Activated naive CD8-positive, alpha-beta T cell treated with anti-CD3 and anti-CD28 coated beads for 36 hours (primary cell): ENCODE measurements around the gene FYTTD1. TPM values are rescaled to one million over a fixed set of nuclear protein-coding genes. Genes with fewer than 3 reads are reported as not detected.

Source experiments
- DNase-seq: peaks from one replicate; pipeline ENCODE4 v3.0.0; 2021
- H3K27ac Mint-ChIP-seq: one replicate; pipeline ENCODE4 v1.8.0; 2022; ENCODE audit warnings: mild to moderate bottlenecking, moderate library complexity, mixed read lengths
- H3K27me3 Mint-ChIP-seq: one replicate; pipeline ENCODE4 v1.8.0; 2022; ENCODE audit warnings: mild to moderate bottlenecking, mixed read lengths
- H3K36me3 Mint-ChIP-seq: one replicate; pipeline ENCODE4 v1.8.0; 2021; ENCODE audit warnings: mild to moderate bottlenecking, mixed read lengths
- H3K4me1 Mint-ChIP-seq: one replicate; pipeline ENCODE4 v1.8.0; 2021; ENCODE audit warnings: mixed read lengths
- H3K4me3 Mint-ChIP-seq: one replicate; pipeline ENCODE4 v1.8.0; 2022; ENCODE audit warnings: mild to moderate bottlenecking, moderate library complexity, mixed read lengths
- H3K9me3 Mint-ChIP-seq: one replicate; pipeline ENCODE4 v1.8.0; 2022; ENCODE audit warnings: mixed read lengths
- total RNA-seq, 2 experiments: library from RNA; stranded (reverse); gene quantifications; one replicate each; pipeline ENCODE4 v1.2.3, GENCODE V29; 2021

Gene FYTTD1
- total RNA-seq, 2 experiments from 2014 or later = 23.2 to 25.0 TPM

GRCh38 chr3:197750858-197751737 is 1.4 kb downstream of the FYTTD1 start:
- Mint-ChIP-seq H3K27ac (peak overlapping the region; percentile 86), H3K4me1 (peaks cover 31% of the 10 kb centered on the region), H3K9me3 (no peaks in the 10 kb centered on the region), H3K36me3 (no peaks in the 10 kb centered on the region), H3K4me3 (peak overlapping the region; percentile 90), H3K27me3 (no peaks in the 10 kb centered on the region)
- DNase-seq = peak; percentile 44

- no peaks in the 10 kb centered on the region for H3K36me3 Mint-ChIP-seq
- no peaks in the 10 kb centered on the region for H3K27me3 Mint-ChIP-seq
- DNase-seq = peak; percentile 14
- H3K27ac Mint-ChIP-seq = peak overlapping the region; percentile 68
- peaks cover 34% of the 10 kb centered on the region for H3K4me1 Mint-ChIP-seq
- H3K4me3 Mint-ChIP-seq = peak overlapping the region; percentile 78
- H3K9me3 Mint-ChIP-seq = no peaks in the 10 kb centered on the region
Observed at GRCh38 chr3:197752107-197752506, 2.4 kb downstream of the FYTTD1 start.

- H3K36me3 Mint-ChIP-seq = no peaks in the 10 kb centered on the region
- peaks cover 34% of the 10 kb centered on the region for H3K4me1 Mint-ChIP-seq
- H3K27ac Mint-ChIP-seq = no peak overlapping the region
- H3K9me3 Mint-ChIP-seq = no peaks in the 10 kb centered on the region
- H3K27me3 Mint-ChIP-seq = no peaks in the 10 kb centered on the region
- DNase-seq = no peak
- no peak overlapping the region for H3K4me3 Mint-ChIP-seq
Observed at GRCh38 chr3:197753263-197753662, 3.6 kb downstream of the FYTTD1 start.

GRCh38 chr3:197756704-197757103 is 7.0 kb downstream of the FYTTD1 start:
- H3K27ac Mint-ChIP-seq = no peak overlapping the region
- no peaks in the 10 kb centered on the region for H3K9me3 Mint-ChIP-seq
- no peaks in the 10 kb centered on the region for H3K27me3 Mint-ChIP-seq
- no peak overlapping the region for H3K4me3 Mint-ChIP-seq
- H3K4me1 Mint-ChIP-seq = peaks cover 26% of the 10 kb centered on the region
- DNase-seq = no peak
- no peaks in the 10 kb centered on the region for H3K36me3 Mint-ChIP-seq

GRCh38 chr3:197758512-197758911 is 8.8 kb downstream of the FYTTD1 start:
- H3K27me3 Mint-ChIP-seq = no peaks in the 10 kb centered on the region
- no peak overlapping the region for H3K4me3 Mint-ChIP-seq
- no peak for DNase-seq
- H3K27ac Mint-ChIP-seq = no peak overlapping the region
- H3K36me3 Mint-ChIP-seq = no peaks in the 10 kb centered on the region
- no peaks in the 10 kb centered on the region for H3K9me3 Mint-ChIP-seq
- H3K4me1 Mint-ChIP-seq = peaks cover 13% of the 10 kb centered on the region

- Mint-ChIP-seq H3K27me3 (no peaks in the 10 kb centered on the region), H3K4me1 (no peaks in the 10 kb centered on the region)
Observed at GRCh38 chr3:197761784-197762183, 12.1 kb downstream of the FYTTD1 start.

GRCh38 chr3:197775317-197775716 is 25.6 kb downstream of the FYTTD1 start:
- Mint-ChIP-seq H3K9me3 (no peaks in the 10 kb centered on the region), H3K27me3 (no peaks in the 10 kb centered on the region), H3K4me3 (no peak overlapping the region), H3K36me3 (peaks cover 13% of the 10 kb centered on the region), H3K4me1 (no peaks in the 10 kb centered on the region), H3K27ac (no peak overlapping the region)
- no peak for DNase-seq

More at GRCh38 chr3:197761784-197762183, 12.1 kb downstream of the FYTTD1 start:
- no peak overlapping the region for H3K27ac Mint-ChIP-seq
- H3K9me3 Mint-ChIP-seq = no peaks in the 10 kb centered on the region
- DNase-seq = no peak
- H3K36me3 Mint-ChIP-seq = peaks cover 3% of the 10 kb centered on the region
- no peak overlapping the region for H3K4me3 Mint-ChIP-seq

GRCh38 chr3:197782230-197782629 is 32.5 kb downstream of the FYTTD1 start:
- Mint-ChIP-seq H3K9me3 (no peaks in the 10 kb centered on the region), H3K4me3 (no peak overlapping the region), H3K27ac (peak overlapping the region; percentile 36), H3K4me1 (peaks cover 10% of the 10 kb centered on the region), H3K27me3 (no peaks in the 10 kb centered on the region), H3K36me3 (peaks cover 10% of the 10 kb centered on the region)
- no peak for DNase-seq

GRCh38 chr3:197784019-197784585 is 34.4 kb downstream of the FYTTD1 start:
- H3K27ac Mint-ChIP-seq = peak overlapping the region; percentile 11
- DNase-seq = no peak

GRCh38 chr3:197787412-197787811 is 37.7 kb downstream of the FYTTD1 start:
- DNase-seq = no peak
- no peaks in the 10 kb centered on the region for H3K9me3 Mint-ChIP-seq
- H3K4me1 Mint-ChIP-seq = peaks cover 22% of the 10 kb centered on the region
- H3K36me3 Mint-ChIP-seq = peaks cover 3% of the 10 kb centered on the region
- no peak overlapping the region for H3K4me3 Mint-ChIP-seq
- peak overlapping the region; percentile 2 for H3K27ac Mint-ChIP-seq
- no peaks in the 10 kb centered on the region for H3K27me3 Mint-ChIP-seq

More at GRCh38 chr3:197784019-197784585, 34.4 kb downstream of the FYTTD1 start:
- Mint-ChIP-seq H3K4me3 (no peak overlapping the region), H3K36me3 (peaks cover 10% of the 10 kb centered on the region), H3K27me3 (no peaks in the 10 kb centered on the region), H3K9me3 (no peaks in the 10 kb centered on the region), H3K4me1 (peaks cover 15% of the 10 kb centered on the region)

- peaks cover 1% of the 10 kb centered on the region for H3K36me3 Mint-ChIP-seq
- H3K4me3 Mint-ChIP-seq = no peak overlapping the region
- H3K4me1 Mint-ChIP-seq = peaks cover 30% of the 10 kb centered on the region
- H3K9me3 Mint-ChIP-seq = no peaks in the 10 kb centered on the region
- H3K27ac Mint-ChIP-seq = no peak overlapping the region
- no peak for DNase-seq
- no peaks in the 10 kb centered on the region for H3K27me3 Mint-ChIP-seq
Observed at GRCh38 chr3:197789309-197789708, 39.6 kb downstream of the FYTTD1 start.

GRCh38 chr3:197790033-197790432 is 40.4 kb downstream of the FYTTD1 start:
- Mint-ChIP-seq H3K9me3 (no peaks in the 10 kb centered on the region), H3K4me1 (peaks cover 32% of the 10 kb centered on the region), H3K36me3 (peaks cover 1% of the 10 kb centered on the region), H3K27me3 (no peaks in the 10 kb centered on the region), H3K27ac (peak overlapping the region; percentile 96), H3K4me3 (peak overlapping the region; percentile 93)
- DNase-seq = no peak

- Mint-ChIP-seq H3K27ac (peak within 1 kb of the TSS; percentile 96), H3K9me3 (no peaks in the 10 kb centered on the region)
Observed at GRCh38 chr3:197791113-197791891, 41.6 kb downstream of the FYTTD1 start, which contains the start of gene LRCH3. LRCH3 (plus strand) TSS chr3:197791254; CDS start chr3:197791279, 25 bp downstream.

GRCh38 chr3:197791892-197792647 is 42.4 kb downstream of the FYTTD1 start:
- Mint-ChIP-seq H3K4me1 (peaks cover 47% of the 10 kb centered on the region), H3K4me3 (peak overlapping the region; percentile 93), H3K9me3 (no peaks in the 10 kb centered on the region), H3K36me3 (peaks cover 1% of the 10 kb centered on the region), H3K27ac (peak overlapping the region; percentile 92), H3K27me3 (no peaks in the 10 kb centered on the region)
- DNase-seq = peak; percentile 32

More at GRCh38 chr3:197791113-197791891, 41.6 kb downstream of the FYTTD1 start, which contains the start of gene LRCH3:
- DNase-seq = peak; percentile 89
- H3K27me3 Mint-ChIP-seq = no peaks in the 10 kb centered on the region
- peaks cover 42% of the 10 kb centered on the region for H3K4me1 Mint-ChIP-seq
- H3K36me3 Mint-ChIP-seq = peaks cover 1% of the 10 kb centered on the region
- peak within 1 kb of the TSS; percentile 93 for H3K4me3 Mint-ChIP-seq
